GM10266 (cell line): Measurements from ENCODE around the gene DNAJC16.

Source experiments
- DNase-seq: peaks from one replicate; pipeline ENCODE4 v3.0.0; 2012; ENCODE audit errors: extremely low spot score
- TF ChIP-seq, protein P1 (sequence below): IDR thresholded peaks from 2 replicates; pipeline ENCODE4 v1.5.1; 2012; ENCODE audit warnings: mild to moderate bottlenecking, low read depth; ENCODE audit not compliant: control insufficient read depth, insufficient read depth; ENCODE audit errors: missing control alignments

The DNAJC16 gene

GRCh38 chr1:15550573-15550972, 23.9 kb downstream of the DNAJC16 start:
- DNase-seq: no peak
- TF ChIP-seq, protein P1, sequence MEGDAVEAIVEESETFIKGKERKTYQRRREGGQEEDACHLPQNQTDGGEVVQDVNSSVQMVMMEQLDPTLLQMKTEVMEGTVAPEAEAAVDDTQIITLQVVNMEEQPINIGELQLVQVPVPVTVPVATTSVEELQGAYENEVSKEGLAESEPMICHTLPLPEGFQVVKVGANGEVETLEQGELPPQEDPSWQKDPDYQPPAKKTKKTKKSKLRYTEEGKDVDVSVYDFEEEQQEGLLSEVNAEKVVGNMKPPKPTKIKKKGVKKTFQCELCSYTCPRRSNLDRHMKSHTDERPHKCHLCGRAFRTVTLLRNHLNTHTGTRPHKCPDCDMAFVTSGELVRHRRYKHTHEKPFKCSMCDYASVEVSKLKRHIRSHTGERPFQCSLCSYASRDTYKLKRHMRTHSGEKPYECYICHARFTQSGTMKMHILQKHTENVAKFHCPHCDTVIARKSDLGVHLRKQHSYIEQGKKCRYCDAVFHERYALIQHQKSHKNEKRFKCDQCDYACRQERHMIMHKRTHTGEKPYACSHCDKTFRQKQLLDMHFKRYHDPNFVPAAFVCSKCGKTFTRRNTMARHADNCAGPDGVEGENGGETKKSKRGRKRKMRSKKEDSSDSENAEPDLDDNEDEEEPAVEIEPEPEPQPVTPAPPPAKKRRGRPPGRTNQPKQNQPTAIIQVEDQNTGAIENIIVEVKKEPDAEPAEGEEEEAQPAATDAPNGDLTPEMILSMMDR: no peak

GRCh38 chr1:15557008-15557407, 30.4 kb downstream of the DNAJC16 start:
- DNase-seq: no peak
- TF ChIP-seq, protein P1: no peak

DNA sequence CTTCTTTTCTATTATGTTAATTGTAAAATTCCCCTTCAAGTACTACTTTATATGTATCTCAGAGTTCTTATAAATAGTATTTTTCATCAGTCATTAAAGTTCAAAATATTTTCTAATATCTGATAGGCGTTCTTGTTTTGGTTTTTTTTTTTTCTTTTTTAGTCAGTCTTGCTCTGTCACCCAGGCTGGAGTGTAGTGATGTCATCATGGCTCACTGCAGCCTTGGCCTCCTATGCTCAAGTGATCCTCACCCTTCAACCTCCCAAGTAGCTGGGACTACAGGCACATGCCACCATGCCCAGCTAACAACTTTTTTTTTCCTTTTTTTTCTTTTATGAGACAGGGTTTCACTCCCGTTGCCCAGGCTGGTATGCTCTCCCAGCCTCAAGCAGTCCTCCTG, 30.9 kb downstream of the DNAJC16 start:
- no peak for DNase-seq
- TF ChIP-seq, protein P1: no peak

- TF ChIP-seq, protein P1: no peak
- DNase-seq: no peak
Observed at GRCh38 chr1:15558516-15558915, 31.9 kb downstream of the DNAJC16 start.

- no peak for DNase-seq
- TF ChIP-seq, protein P1: no peak
Observed at GRCh38 chr1:15559189-15559810, 32.7 kb downstream of the DNAJC16 start.

- TF ChIP-seq, protein P1: no peak
- no peak for DNase-seq
Observed at GRCh38 chr1:15568387-15569073, 41.9 kb downstream of the DNAJC16 start.

DNA sequence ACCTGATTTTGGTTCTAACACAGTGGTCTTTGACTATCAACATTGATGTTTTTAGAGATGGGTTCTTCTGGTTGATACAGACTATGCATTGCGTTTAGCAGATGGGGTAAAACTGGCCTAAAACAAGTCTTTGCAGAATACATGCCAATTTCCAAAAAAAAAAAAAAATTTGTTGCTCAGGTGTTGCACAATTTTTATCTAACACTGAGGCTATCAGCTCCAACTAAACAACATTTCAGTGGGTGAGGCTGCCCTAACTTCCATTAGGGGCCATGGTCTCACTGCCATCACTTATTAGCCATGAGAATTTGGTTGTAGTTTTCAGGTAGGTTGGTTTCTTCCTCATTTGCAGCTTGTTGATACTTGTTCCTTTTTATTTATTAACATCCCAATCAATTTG, 44.2 kb downstream of the DNAJC16 start:
- no peak for DNase-seq
- TF ChIP-seq, protein P1: no peak
